IMR-90 (cell line): ENCODE data around the gene PLD6. TPM values are rescaled to one million over a fixed set of nuclear protein-coding genes. Genes with fewer than 3 reads are reported as not detected.
A peak's percentile ranks its signal among the peaks of the same experiment; 100 is the strongest.

Experiments
- ATAC-seq: fragments of 200-7000 bp; cut with Tn5 transposase; 2 replicates; pipeline ENCODE4 v1.9.1; 2020; ENCODE audit warnings: low read depth, mild to moderate bottlenecking, moderate library complexity
- BruUV-seq: library from RNA; stranded (reverse); fragments of 400-500 nt; replicated peaks from 2 replicates; lab custom pipeline; 2021; lab: Mats Ljungman, UMichigan
- CTCF ChIA-PET: fragments of 300-600 bp; formaldehyde crosslinking; extraction: SDS; loops from one replicate; lab custom pipeline; 2021; ENCODE audit warnings: antibody characterized with exemption; lab: Yijun Ruan, JAX
- POLR2A ChIA-PET: fragments of 300-600 bp; sonication (Branson Sonifier 250); formaldehyde crosslinking; loops from one replicate; lab custom pipeline; 2022; ENCODE audit warnings: antibody characterized with exemption; ENCODE audit not compliant: unreplicated experiment; lab: Charles Lee
- DNase-seq: peaks from one replicate; pipeline ENCODE4 v3.0.0; 2013
- H2AFZ ChIP-seq: replicated peaks from 2 replicates; pipeline ENCODE3; 2013; ENCODE audit warnings: low read length, mild to moderate bottlenecking; ENCODE audit not compliant: poor library complexity
- H2AK5ac ChIP-seq: 2 replicates; pipeline ENCODE4 v1.6.1; 2013; ENCODE audit warnings: low read depth, low read length, inconsistent platforms
- H2AK9ac ChIP-seq: replicated peaks from 2 replicates; pipeline ENCODE3; 2013; ENCODE audit warnings: mild to moderate bottlenecking, low read depth, low read length, moderate library complexity; ENCODE audit not compliant: poor library complexity
- H2BK120ac ChIP-seq: 2 replicates; pipeline ENCODE4 v1.6.1; 2013; ENCODE audit warnings: low read depth, low read length, inconsistent platforms
- H2BK15ac ChIP-seq: 3 replicates; pipeline ENCODE4 v1.6.1; 2013; ENCODE audit warnings: low read depth, low read length, inconsistent platforms
- H2BK20ac ChIP-seq: 2 replicates; pipeline ENCODE4 v1.6.1; 2013; ENCODE audit warnings: low read depth, mild to moderate bottlenecking, inconsistent platforms, low read length, moderate library complexity
- H2BK5ac ChIP-seq: 2 replicates; pipeline ENCODE4 v1.6.1; 2013; ENCODE audit warnings: mild to moderate bottlenecking, low read depth, low read length, inconsistent platforms; ENCODE audit not compliant: poor library complexity, severe bottlenecking
- H3K14ac ChIP-seq: replicated peaks from 2 replicates; pipeline ENCODE4 v1.6.1; 2013; ENCODE audit warnings: low read depth, low read length, inconsistent platforms
- H3K18ac ChIP-seq: 2 replicates; pipeline ENCODE4 v1.6.1; 2013; ENCODE audit warnings: low read depth, low read length, control low read depth
- H3K23ac ChIP-seq: 2 replicates; pipeline ENCODE4 v1.6.1; 2013; ENCODE audit warnings: low read depth, low read length, inconsistent platforms
- H3K27ac ChIP-seq: 2 replicates; pipeline ENCODE4 v1.5.1; 2013; ENCODE audit warnings: mild to moderate bottlenecking, control low read depth, low read length; ENCODE audit not compliant: insufficient read depth
- H3K27me3 ChIP-seq: 2 replicates; pipeline ENCODE4 v1.6.1; 2013; ENCODE audit warnings: low read length; ENCODE audit not compliant: control insufficient read depth, insufficient read depth
- H3K36me3 ChIP-seq: 2 replicates; pipeline ENCODE4 v1.6.1; 2013; ENCODE audit warnings: low read length, mixed read lengths; ENCODE audit not compliant: control insufficient read depth, insufficient read depth
- H3K4ac ChIP-seq: 2 replicates; pipeline ENCODE4 v1.6.1; 2013; ENCODE audit warnings: low read depth, low read length, inconsistent platforms
- H3K4me1 ChIP-seq: 2 replicates; pipeline ENCODE4 v1.6.1; 2013; ENCODE audit warnings: low read length, mixed read lengths; ENCODE audit not compliant: control insufficient read depth, insufficient read depth
- H3K4me2 ChIP-seq: 2 replicates; pipeline ENCODE4 v1.6.1; 2013; ENCODE audit warnings: low read depth, mild to moderate bottlenecking, control low read depth, low read length, moderate library complexity
- H3K4me3 ChIP-seq: 2 replicates; pipeline ENCODE4 v1.5.1; 2013; ENCODE audit warnings: low read depth, mild to moderate bottlenecking, control low read depth, low read length, moderate library complexity; ENCODE audit not compliant: insufficient read depth
- H3K56ac ChIP-seq: 2 replicates; pipeline ENCODE4 v1.6.1; 2013; ENCODE audit warnings: low read length, inconsistent platforms; ENCODE audit not compliant: insufficient read depth; ENCODE audit errors: extremely low read depth
- H3K79me1 ChIP-seq, 2 experiments: 2 replicates each; pipeline ENCODE4 v1.6.1; 2013; ENCODE audit warnings: low read length in 2 of 2, inconsistent platforms in 1 of 2, low read depth in 1 of 2
- H3K9ac ChIP-seq: 2 replicates; pipeline ENCODE4 v1.6.1; 2013; ENCODE audit warnings: low read depth, low read length, control low read depth
- H3K9me1 ChIP-seq: 2 replicates; pipeline ENCODE4 v1.6.1; 2013; ENCODE audit warnings: low read length, inconsistent platforms; ENCODE audit not compliant: insufficient read depth
- H3K9me3 ChIP-seq: 2 replicates; pipeline ENCODE4 v1.6.1; 2013; ENCODE audit warnings: low read length; ENCODE audit not compliant: control insufficient read depth, insufficient read depth
- H4K20me1 ChIP-seq: 2 replicates; pipeline ENCODE4 v1.6.1; 2013; ENCODE audit warnings: low read length, inconsistent platforms; ENCODE audit not compliant: insufficient read depth
- H4K5ac ChIP-seq: 2 replicates; pipeline ENCODE4 v1.6.1; 2013; ENCODE audit warnings: mild to moderate bottlenecking, low read depth, low read length, control low read depth
- H4K8ac ChIP-seq, 2 experiments: 2 replicates each; pipeline ENCODE4 v1.6.1; 2013; ENCODE audit warnings: low read depth in 2 of 2, low read length in 2 of 2, control low read depth in 1 of 2, inconsistent platforms in 1 of 2
- H4K91ac ChIP-seq: 2 replicates; pipeline ENCODE4 v1.6.1; 2013; ENCODE audit warnings: low read depth, low read length, inconsistent platforms; ENCODE audit not compliant: insufficient read depth
- BHLHE40 ChIP-seq: fragments of 150-350 bp; IDR thresholded peaks from 2 replicates; pipeline ENCODE4 v1.6.1; 2016; ENCODE audit warnings: mild to moderate bottlenecking, low read depth, low read length
- CEBPB ChIP-seq: IDR thresholded peaks from 2 replicates; pipeline ENCODE4 v1.6.1; 2012; ENCODE audit warnings: low read depth, low read length, improper control_type of control experiment
- CHD1 ChIP-seq: IDR thresholded peaks from 2 replicates; pipeline ENCODE4 v1.6.1; 2012; ENCODE audit warnings: low read depth, low read length, improper control_type of control experiment
- CTCF ChIP-seq: conservative IDR thresholded peaks from 2 replicates; pipeline ENCODE4 v1.5.1; 2012; ENCODE audit warnings: mild to moderate bottlenecking, low read depth, low read length, improper control_type of control experiment
- ELK1 ChIP-seq: fragments of 150-350 bp; IDR thresholded peaks from 2 replicates; pipeline ENCODE4 v1.6.1; 2016; ENCODE audit warnings: low read depth, mild to moderate bottlenecking, low read length, moderate library complexity, borderline replicate concordance
- FOS ChIP-seq: fragments of 150-350 bp; IDR thresholded peaks from 2 replicates; pipeline ENCODE4 v1.6.1; 2016; ENCODE audit warnings: low read depth, low read length
- MAFK ChIP-seq: IDR thresholded peaks from 2 replicates; pipeline ENCODE4 v1.6.1; 2012; ENCODE audit warnings: low read depth, low read length, improper control_type of control experiment
- MAZ ChIP-seq: IDR thresholded peaks from 2 replicates; pipeline ENCODE4 v1.6.1; 2012; ENCODE audit warnings: low read depth, mild to moderate bottlenecking, low read length, improper control_type of control experiment, moderate library complexity, borderline replicate concordance
- MXI1 ChIP-seq: IDR thresholded peaks from 2 replicates; pipeline ENCODE4 v1.6.1; 2012; ENCODE audit warnings: low read depth, mild to moderate bottlenecking, low read length, moderate library complexity, borderline replicate concordance
- NFE2L2 ChIP-seq: fragments of 150-350 bp; IDR thresholded peaks from 2 replicates; pipeline ENCODE4 v1.6.1; 2016; ENCODE audit warnings: low read depth, mild to moderate bottlenecking, low read length
- POLR2A ChIP-seq: IDR thresholded peaks from 2 replicates; pipeline ENCODE4 v1.6.1; 2012; ENCODE audit warnings: mild to moderate bottlenecking, low read depth, low read length
- RAD21 ChIP-seq: IDR thresholded peaks from 2 replicates; pipeline ENCODE4 v1.6.1; 2012; ENCODE audit warnings: low read length, improper control_type of control experiment
- RCOR1 ChIP-seq: IDR thresholded peaks from 2 replicates; pipeline ENCODE4 v1.6.1; 2012; ENCODE audit warnings: mild to moderate bottlenecking, low read length, improper control_type of control experiment; ENCODE audit not compliant: insufficient replicate concordance
- RFX5 ChIP-seq: IDR thresholded peaks from 2 replicates; pipeline ENCODE4 v1.8.0; 2012; ENCODE audit warnings: low read depth, mild to moderate bottlenecking, low read length, moderate library complexity
- SMC3 ChIP-seq: fragments of 150-350 bp; IDR thresholded peaks from 2 replicates; pipeline ENCODE4 v1.6.1; 2016; ENCODE audit warnings: low read depth, mild to moderate bottlenecking, antibody characterized with exemption, low read length, moderate library complexity
- USF2 ChIP-seq: fragments of 150-350 bp; IDR thresholded peaks from 2 replicates; pipeline ENCODE4 v1.6.1; 2017; ENCODE audit warnings: mild to moderate bottlenecking, antibody characterized with exemption, low read length, low read depth
- WGBS, 2 experiments: methylation state at CpG; one replicate each; pipeline versions ENCODE4 v1.1.5 to v1.1.7; 2013; ENCODE audit warnings: missing lambda C conversion rate in 2 of 2; ENCODE audit not compliant: insufficient read length in 1 of 2; ENCODE audit errors: extremely low coverage in 2 of 2; 5-methylcytosine and 5-hydroxymethylcytosine counted together
- dilution Hi-C: fragments of 300-500 bp; cut with HindIII; formaldehyde crosslinking; loops from one replicate; pipeline ENCODE4 v1.14.3; 2018; ENCODE audit warnings: low sequenced_read_pairs; ENCODE audit not compliant: unreplicated experiment
- in situ Hi-C: fragments of 300-500 bp; cut with MboI; formaldehyde crosslinking; loops from 3 replicates; pipeline ENCODE4 v1.14.3; 2019; ENCODE audit warnings: low sequenced_read_pairs, inconsistent platforms, mixed read lengths
- intact Hi-C: fragments of 100-400 bp; cut with micrococcal nuclease; formaldehyde crosslinking; loops from 2 replicates; pipeline ENCODE4 v1.10.0; 2022
- polyA plus RNA-seq, 3 experiments: library from polyadenylated mRNA; depleted of rRNA; stranded (reverse); fragments of >200 nt; gene quantifications; 2 replicates each; pipeline ENCODE4 v1.2.3, GENCODE V29; 2012; ENCODE audit warnings: low replicate concordance in 1 of 3
- total RNA-seq: library from RNA; depleted of rRNA; stranded (reverse); fragments of >200 nt; gene quantifications from 2 replicates; pipeline ENCODE4 v1.2.3, GENCODE V29; 2012

PLD6 gene
- total and polyA plus RNA-seq, 2 of the 4 experiments (the other 2 are of a cell fraction) = 1.1 to 1.5 TPM

GRCh38 chr17:17153071-17153470 is 53.1 kb downstream of the PLD6 start:
- ChIA-PET CTCF (interaction anchor here (1.8 kb wide), 1 partner anchor 11 kb away, joined by 5 read pairs; no protein-coding TSS in a partner anchor), POLR2A (no interaction called here)
- H3K23ac ChIP-seq = no peak overlapping the region
- peaks cover 36% of the 10 kb centered on the region for H4K20me1 ChIP-seq
- no peak overlapping the region for H3K4ac ChIP-seq
- no peak overlapping the region for H4K8ac ChIP-seq
- DNase-seq = no peak
- peaks cover 29% of the 10 kb centered on the region for H3K4me1 ChIP-seq
- H3K9me3 ChIP-seq = no peaks in the 10 kb centered on the region
- no peak overlapping the region for H4K5ac ChIP-seq
- H3K27ac ChIP-seq = no peak overlapping the region
- H2AFZ ChIP-seq = no peak overlapping the region
- H3K4me2 ChIP-seq = no peak overlapping the region
- H2BK120ac ChIP-seq = no peak overlapping the region
- no peak overlapping the region for H3K56ac ChIP-seq
- H3K79me1 ChIP-seq = peaks cover 29 to 74% of the 10 kb centered on the region in 2 experiments
- no peak overlapping the region for H3K4me3 ChIP-seq
- peak overlapping the region; percentile 57 for H2AK5ac ChIP-seq
- dilution Hi-C loops = no loop called here
- H3K14ac ChIP-seq = no peak overlapping the region
- H3K36me3 ChIP-seq = peaks cover 59% of the 10 kb centered on the region
- no peak overlapping the region for H4K91ac ChIP-seq
- 100% methylated on average over 2 of the region's 9 CpGs; no CpG with 5 or more reads in 1 of the 2 experiments for WGBS, 2 experiments
- H3K9me1 ChIP-seq = peaks cover 38% of the 10 kb centered on the region
- intact Hi-C loops = loop anchor here (5.0 kb wide), 1 partner anchor 111 kb away; the partner anchor contains the start of gene MPRIP
- H2BK5ac ChIP-seq = no peak overlapping the region
- no peak for TF ChIP-seq POLR2A
- TF ChIP-seq MAFK = no peak
- no peak for TF ChIP-seq RCOR1
- no peak for TF ChIP-seq SMC3
- TF ChIP-seq MAZ = no peak
- TF ChIP-seq ELK1 = no peak
- TF ChIP-seq CEBPB = no peak
- TF ChIP-seq USF2 = no peak
- no peak for TF ChIP-seq CHD1
- no peak for TF ChIP-seq CTCF
- no peak for TF ChIP-seq RAD21
- no peak for TF ChIP-seq RFX5
- no peak for TF ChIP-seq NFE2L2
- TF ChIP-seq MXI1 = no peak
- TF ChIP-seq FOS = no peak
- no peak for TF ChIP-seq BHLHE40
- H2BK20ac ChIP-seq = no peak overlapping the region
- peak overlapping the region; percentile 14; the same call in 1 of the 3 replicates for H2BK15ac ChIP-seq
- no peak overlapping the region for H3K18ac ChIP-seq
- H2AK9ac ChIP-seq = peak overlapping the region; percentile 11
- BruUV-seq = no TSS peak
- ATAC-seq = no peak
- no peak overlapping the region for H3K9ac ChIP-seq
- in situ Hi-C loops = no loop called here
- no peaks in the 10 kb centered on the region for H3K27me3 ChIP-seq
